Kidney capillary endothelial cell (primary cell): ENCODE results near the gene CLDN4.
"Not testable (repeated sequence)": the region's sequence is repeated elsewhere in the genome, so short reads cannot be mapped to it uniquely, and the experiment has no call there.

ENCODE experiments used
- DNase-seq: peaks from one replicate; pipeline ENCODE4 v3.0.0-alpha.2; 2018; ENCODE audit warnings: low spot score

CLDN4 gene

DNA sequence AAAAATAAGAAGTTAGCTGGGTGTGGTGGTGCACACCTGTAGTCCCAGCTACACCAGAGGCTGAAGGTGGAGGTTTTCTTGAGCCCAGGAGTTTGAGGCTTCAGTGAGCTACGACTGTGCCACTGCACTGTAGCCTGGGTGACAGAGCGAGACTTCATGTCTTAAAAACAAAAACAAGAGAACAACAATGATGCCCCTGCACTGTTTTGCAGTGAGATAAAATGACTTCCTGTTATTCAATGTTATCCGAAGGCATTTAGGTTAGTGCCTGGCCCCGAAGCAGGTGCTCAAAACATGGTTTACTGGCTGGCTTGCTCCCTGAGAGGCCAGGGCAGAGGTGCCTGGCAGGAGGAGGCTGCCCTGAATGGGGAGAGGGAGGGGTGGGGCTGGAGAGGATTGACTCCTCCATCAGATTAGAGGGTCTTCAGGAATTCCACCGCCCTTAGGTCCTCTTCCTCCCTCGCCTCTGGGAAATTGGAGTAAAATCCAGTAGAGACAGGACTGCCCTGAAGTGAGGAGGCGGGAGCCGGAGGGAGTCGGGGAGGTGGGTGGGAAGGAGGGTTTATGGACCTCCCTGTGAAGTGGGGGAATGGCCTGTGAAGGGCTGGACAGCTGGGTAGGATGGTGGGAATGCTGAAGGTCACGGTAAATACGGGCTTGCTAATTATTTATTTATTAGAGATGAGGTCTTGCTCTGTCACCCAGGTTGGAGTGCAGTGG is 6.8 kb upstream of the CLDN4 start:
- no peak for DNase-seq

GRCh38 chr7:73824986-73825385 is 5.8 kb upstream of the CLDN4 start:
- no peak for DNase-seq

GRCh38 chr7:73827567-73828106 is 3.2 kb upstream of the CLDN4 start:
- DNase-seq: no peak

DNA sequence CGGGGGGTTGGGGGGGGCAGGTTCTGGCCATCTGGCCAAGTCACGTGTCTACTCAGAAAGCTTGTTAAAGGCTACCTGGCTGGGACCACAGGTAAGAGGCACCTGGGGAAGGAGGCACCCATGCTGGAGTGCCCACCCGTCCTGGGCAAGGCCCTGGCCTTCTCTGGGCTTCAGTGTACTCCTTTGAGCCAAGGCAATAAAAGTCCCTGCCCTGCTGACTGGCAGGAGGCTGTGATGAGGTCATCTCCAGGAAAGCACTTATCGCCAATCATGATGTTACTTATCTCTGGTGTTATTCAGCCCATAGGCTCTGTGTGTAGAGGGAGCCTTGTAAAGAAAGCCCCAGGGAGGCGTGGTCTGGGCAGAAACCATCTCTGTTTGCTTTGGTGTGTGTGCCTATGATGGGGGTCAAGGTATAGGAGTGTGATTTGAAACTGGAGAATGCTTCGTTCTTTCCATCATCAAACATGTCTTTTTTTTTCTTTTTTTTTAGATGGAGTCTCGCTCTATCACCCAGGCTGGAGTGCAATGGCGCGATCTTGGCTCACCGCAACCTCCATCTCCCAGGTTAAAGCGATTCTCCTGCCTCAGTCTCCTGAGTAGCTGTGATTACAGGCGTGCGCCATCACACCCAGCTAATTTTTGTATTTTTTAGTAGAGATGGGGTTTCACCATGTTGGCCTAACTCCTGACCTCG is 2.5 kb upstream of the CLDN4 start:
- DNase-seq: peak; percentile 50

DNA sequence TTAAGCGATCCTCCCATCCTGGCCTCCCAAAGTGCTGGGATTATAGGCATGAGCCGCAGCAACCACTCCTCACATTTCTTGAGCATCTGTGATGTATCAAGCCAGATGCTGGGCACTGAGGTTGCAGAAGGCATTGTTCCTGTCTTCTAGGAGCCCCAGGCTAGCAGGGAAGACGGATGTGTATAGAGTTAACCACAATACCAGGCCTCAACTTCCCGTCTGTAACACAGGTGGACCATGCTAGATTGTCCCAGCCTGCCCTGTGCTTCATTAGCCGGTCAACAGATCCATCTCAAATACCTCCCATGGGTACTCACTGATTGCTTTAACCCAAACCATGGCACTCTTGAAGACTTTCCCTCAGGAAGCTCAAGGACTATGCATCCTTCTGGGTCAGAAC is 1.8 kb upstream of the CLDN4 start:
- DNase-seq: no peak

- DNase-seq: no peak
These were observed 1.3 kb upstream of the CLDN4 start for GRCh38 chr7:73829505-73829904.

DNA sequence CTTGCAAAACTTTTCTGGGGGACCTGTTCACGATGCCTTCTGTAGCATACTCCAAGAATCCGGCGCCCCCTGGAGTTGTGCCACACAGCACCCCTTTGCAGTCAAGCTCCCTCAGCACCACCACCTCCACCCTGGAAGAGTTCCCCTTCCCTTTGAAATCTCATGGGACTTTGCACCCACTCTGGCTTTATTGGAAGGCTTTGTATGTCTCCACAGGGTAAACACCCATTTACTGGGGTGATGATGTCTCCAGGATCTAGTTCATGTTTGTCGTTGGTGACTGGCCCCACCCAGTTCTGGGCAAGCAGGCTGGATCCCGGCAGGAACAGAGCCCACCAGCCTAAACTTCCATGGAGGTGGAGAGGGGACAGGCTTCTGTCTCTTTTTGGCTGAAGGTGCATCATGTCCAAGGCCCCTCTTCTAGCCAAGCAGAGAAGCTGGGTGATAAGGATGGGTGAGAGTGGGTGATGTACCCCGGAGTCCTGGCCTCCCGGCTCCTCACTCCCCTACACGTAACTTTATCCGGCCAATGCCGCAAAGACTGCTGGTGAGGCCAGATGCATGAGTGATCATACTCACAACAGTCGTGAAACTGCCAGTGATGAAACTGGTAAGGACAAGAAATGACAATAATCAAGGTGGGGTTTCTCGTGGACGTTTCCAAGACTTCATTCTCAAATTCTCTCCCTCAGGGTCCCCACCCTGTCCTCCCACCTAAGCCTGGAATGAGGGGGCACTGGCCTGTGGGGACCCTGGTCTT is 695 bp upstream of the CLDN4 start:
- DNase-seq: no peak

DNA sequence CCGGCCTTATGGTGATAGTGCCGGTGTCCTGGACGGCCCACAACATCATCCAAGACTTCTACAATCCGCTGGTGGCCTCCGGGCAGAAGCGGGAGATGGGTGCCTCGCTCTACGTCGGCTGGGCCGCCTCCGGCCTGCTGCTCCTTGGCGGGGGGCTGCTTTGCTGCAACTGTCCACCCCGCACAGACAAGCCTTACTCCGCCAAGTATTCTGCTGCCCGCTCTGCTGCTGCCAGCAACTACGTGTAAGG is 713 bp downstream of the CLDN4 start:
- no peak for DNase-seq

- no peak for DNase-seq
These were observed 1.2 kb downstream of the CLDN4 start for GRCh38 chr7:73831834-73832651.

DNA sequence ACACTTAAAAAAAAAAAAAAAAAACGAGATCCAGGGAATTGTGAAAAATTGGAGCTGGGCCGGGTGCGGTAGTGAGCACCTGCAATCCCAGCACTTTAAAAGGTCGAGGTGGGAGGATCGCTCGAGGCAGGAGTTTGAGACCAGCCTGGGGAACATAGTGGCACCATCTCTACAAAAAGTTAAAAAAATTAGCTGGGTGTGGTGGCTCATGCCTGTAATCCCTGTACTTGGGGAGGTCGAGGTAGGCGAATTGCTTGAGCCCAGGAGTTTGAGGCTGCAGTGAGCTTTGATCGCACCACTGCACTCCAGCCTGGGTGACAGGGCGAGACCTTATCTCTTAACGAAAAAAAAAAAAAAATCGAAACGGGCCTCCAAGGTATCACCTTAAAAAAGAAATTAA is 2.0 kb downstream of the CLDN4 start:
- no peak for DNase-seq

- no peak for DNase-seq
These were observed 2.6 kb downstream of the CLDN4 start for GRCh38 chr7:73833251-73833919.

- no peak for DNase-seq
These were observed 3.9 kb downstream of the CLDN4 start for GRCh38 chr7:73834626-73835191.

- not testable (repeated sequence) for DNase-seq
These were observed 6.4 kb downstream of the CLDN4 start for GRCh38 chr7:73837167-73837566.

DNA sequence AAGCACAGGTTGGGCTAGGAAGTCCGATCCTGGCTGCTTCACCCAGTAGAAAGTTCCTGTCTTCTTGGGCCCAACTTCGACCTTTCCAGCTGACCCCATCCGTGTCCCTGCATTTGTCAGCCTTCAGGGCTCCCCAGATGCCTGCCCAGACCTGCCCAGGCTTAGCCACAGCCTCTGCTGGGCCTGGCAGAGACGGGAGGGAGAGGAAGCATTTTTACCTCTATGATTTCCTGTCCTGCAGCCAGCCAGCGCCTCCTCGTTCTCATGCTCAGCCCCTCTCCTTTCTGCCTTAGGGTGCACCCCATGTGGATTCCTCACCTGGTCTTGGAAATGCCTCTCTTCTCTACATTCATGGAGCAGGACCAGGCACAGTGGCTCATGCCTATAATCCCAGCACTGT is 7.8 kb downstream of the CLDN4 start:
- DNase-seq: no peak

GRCh38 chr7:73839290-73839689 is 8.5 kb downstream of the CLDN4 start:
- DNase-seq: no peak

DNA sequence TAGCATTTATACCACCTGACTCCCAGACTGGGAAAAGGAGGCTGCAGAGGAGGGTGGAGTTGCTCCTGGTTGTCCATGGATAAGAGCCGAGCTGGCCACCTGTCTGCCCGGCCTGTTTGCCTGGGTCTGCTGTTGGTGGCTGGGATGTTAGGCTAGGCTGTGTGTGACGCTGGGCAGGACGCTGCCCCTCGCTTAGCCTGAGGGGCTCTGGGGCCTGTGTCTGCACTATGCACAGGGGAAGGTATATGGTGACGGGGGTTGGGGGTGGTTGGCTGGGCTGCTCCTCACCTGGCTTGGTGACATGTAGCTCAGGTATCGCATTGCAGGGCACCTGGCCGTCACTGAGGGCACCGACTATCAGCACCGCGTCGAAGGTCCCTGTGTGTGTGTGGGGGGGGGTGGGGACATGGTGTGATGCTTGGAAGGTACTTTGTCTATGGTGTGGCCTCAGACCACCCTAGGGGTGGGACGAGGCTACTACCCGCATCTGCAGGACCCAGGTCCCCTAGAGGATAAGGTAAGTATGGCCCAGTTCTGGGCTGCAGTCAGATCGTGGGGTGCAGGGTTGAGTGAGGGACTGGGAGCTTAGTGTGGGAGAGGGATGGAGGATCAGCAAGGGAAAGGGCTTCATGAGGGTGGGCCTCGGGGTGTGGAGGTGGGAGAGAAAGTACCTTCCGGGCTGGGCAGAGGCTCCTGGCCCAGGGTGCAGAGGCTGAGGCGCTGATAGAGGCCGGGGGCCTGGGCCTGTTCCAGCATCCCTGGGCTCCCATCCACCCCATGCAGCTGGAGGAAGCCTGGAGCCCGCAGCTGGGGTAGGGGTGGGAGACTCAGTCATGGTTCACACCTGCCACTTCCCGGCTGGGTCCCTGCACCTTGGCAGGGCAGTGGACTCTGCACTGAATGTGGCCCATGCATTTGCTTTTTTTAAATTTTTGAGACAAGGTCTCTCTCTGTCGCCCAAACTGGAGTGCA is 9.2 kb downstream of the CLDN4 start:
- no peak for DNase-seq

GRCh38 chr7:73840715-73841379 is 10.1 kb downstream of the CLDN4 start:
- no peak for DNase-seq

GRCh38 chr7:73841689-73842066 is 10.9 kb downstream of the CLDN4 start:
- DNase-seq: no peak
